HCT116 (cell line): ENCODE measurements around the gene STAG1. TPM values are rescaled to one million over a fixed set of nuclear protein-coding genes. Genes with fewer than 3 reads are reported as not detected.

Source experiments
- ATAC-seq: fragments of 200-7000 bp; cut with Tn5 transposase; 2 replicates; pipeline ENCODE4 v1.9.1; 2020; ENCODE audit warnings: mild to moderate bottlenecking, moderate library complexity
- BruUV-seq: library from RNA; stranded (reverse); fragments of 400-500 nt; replicated peaks from 2 replicates; lab custom pipeline; 2021; lab: Mats Ljungman, UMichigan
- CTCF ChIA-PET: fragments of 300-600 bp; sonication (Branson Sonifier 250); formaldehyde crosslinking; loops from one replicate; lab custom pipeline; 2021; ENCODE audit warnings: antibody characterized with exemption; lab: Charles Lee
- POLR2A ChIA-PET: fragments of 300-600, 350-600 bp; sonication (Branson Sonifier 250); formaldehyde crosslinking; loops from one replicate; lab custom pipeline; 2021; ENCODE audit warnings: antibody characterized with exemption; lab: Charles Lee
- RAD21 ChIA-PET, 2 experiments: fragments of 300-600 bp; sonication (Branson Sonifier 250); formaldehyde crosslinking; loops; one replicate each; lab custom pipeline; 2023; ENCODE audit warnings: low total read pairs in 2 of 2; ENCODE audit not compliant: uncharacterized antibody in 2 of 2, unreplicated experiment in 2 of 2, low non-redundant PET in 1 of 2; lab: Charles Lee
- DNase-seq: peaks from one replicate; pipeline ENCODE4 v3.0.0-alpha.2; 2010; ENCODE audit warnings: low read depth, low spot score
- H2AFZ ChIP-seq: fragments of 200-600 bp; shearing (Covaris generic), sonication (generic); 2 replicates; pipeline ENCODE4 v1.6.1; 2017; ENCODE audit warnings: low read depth, mixed run types, mixed read lengths, antibody characterized with exemption, low read length; ENCODE audit not compliant: poor library complexity, severe bottlenecking
- H3K27ac ChIP-seq: 2 replicates; pipeline ENCODE4 v1.5.1; 2012; ENCODE audit warnings: low read depth, low read length
- H3K27me3 ChIP-seq: fragments of 200-600 bp; sonication (generic); 2 replicates; pipeline ENCODE4 v1.6.1; 2016; ENCODE audit warnings: mixed run types, low read length, mixed read lengths; ENCODE audit not compliant: insufficient read depth
- H3K36me3 ChIP-seq, 2 experiments: fragments of 200-500 bp in 1 of 2; fragments of 200-600 bp in 1 of 2; sonication (Bioruptor generic) in 1 of 2; sonication (generic) in 1 of 2; 2 replicates each; pipeline versions ENCODE4 v1.5.1 to v1.6.1; 2014 to 2016; ENCODE audit warnings: low read length in 2 of 2, inconsistent platforms in 1 of 2, mixed read lengths in 1 of 2, mixed run types in 1 of 2; ENCODE audit not compliant: insufficient read depth in 2 of 2, control insufficient read depth in 1 of 2
- H3K4me1 ChIP-seq, 2 experiments: fragments of 200-600 bp in 1 of 2; sonication (generic) in 1 of 2; 2 replicates each; pipeline versions ENCODE4 v1.5.1 to v1.6.1; 2012 to 2017; ENCODE audit warnings: low read length in 2 of 2, inconsistent platforms in 1 of 2, mild to moderate bottlenecking in 1 of 2, mixed read lengths in 1 of 2, mixed run types in 1 of 2, moderate library complexity in 1 of 2; ENCODE audit not compliant: insufficient read depth in 2 of 2, control insufficient read depth in 1 of 2
- H3K4me2 ChIP-seq: fragments of 200-600 bp; sonication (generic); 2 replicates; pipeline ENCODE4 v1.6.1; 2017; ENCODE audit warnings: mixed run types, low read length, mixed read lengths
- H3K4me3 ChIP-seq, 2 experiments: fragments of 200-600 bp in 1 of 2; sonication (generic) in 1 of 2; replicated peaks in 1 of 2; 2 replicates each; pipeline ENCODE4 v1.5.1; 2011 to 2016; ENCODE audit warnings: low read length in 2 of 2, control low read depth in 1 of 2, low read depth in 1 of 2, mild to moderate bottlenecking in 1 of 2, mixed read lengths in 1 of 2, mixed run types in 1 of 2
- H3K79me2 ChIP-seq: fragments of 200-600 bp; sonication (generic); 2 replicates; pipeline ENCODE4 v1.6.1; 2017; ENCODE audit warnings: mild to moderate bottlenecking, mixed run types, low read length, moderate library complexity, mixed read lengths; ENCODE audit not compliant: insufficient read depth
- H3K9ac ChIP-seq: fragments of 200-600 bp; sonication (generic); 2 replicates; pipeline ENCODE4 v1.6.1; 2016; ENCODE audit warnings: low read length, mixed read lengths
- H3K9me2 ChIP-seq: fragments of 200-600 bp; sonication (generic), shearing (Covaris generic); 2 replicates; pipeline ENCODE4 v1.6.1; 2017; ENCODE audit warnings: mixed run types, mild to moderate bottlenecking, moderate library complexity; ENCODE audit not compliant: insufficient read depth
- H3K9me3 ChIP-seq, 2 experiments: fragments of 200-500 bp in 1 of 2; fragments of 200-600 bp in 1 of 2; sonication (Bioruptor generic) in 1 of 2; sonication (generic) in 1 of 2; 2 replicates each; pipeline ENCODE4 v1.6.1; 2014 to 2017; ENCODE audit warnings: low read length in 2 of 2, mixed read lengths in 2 of 2, inconsistent platforms in 1 of 2, low read depth in 1 of 2, mild to moderate bottlenecking in 1 of 2, mixed run types in 1 of 2, moderate library complexity in 1 of 2; ENCODE audit not compliant: control insufficient read depth in 1 of 2, insufficient read depth in 1 of 2
- H4K20me1 ChIP-seq: fragments of 200-600 bp; sonication (generic), shearing (Covaris generic); 2 replicates; pipeline ENCODE4 v1.6.1; 2017; ENCODE audit warnings: mixed run types, mild to moderate bottlenecking, moderate library complexity; ENCODE audit not compliant: insufficient read depth
- JUND ChIP-seq: IDR thresholded peaks from 2 replicates; pipeline ENCODE4 v1.6.1; 2012
- RAD21 ChIP-seq: IDR thresholded peaks from 2 replicates; pipeline ENCODE4 v1.6.1; 2012; ENCODE audit warnings: low read depth, mild to moderate bottlenecking
- SRF ChIP-seq: IDR thresholded peaks from 2 replicates; pipeline ENCODE4 v1.6.1; 2012; ENCODE audit warnings: low read depth
- YY1 ChIP-seq: IDR thresholded peaks from 2 replicates; pipeline ENCODE4 v1.6.1; 2011; ENCODE audit warnings: low read length, low read depth, moderate library complexity, mild to moderate bottlenecking; ENCODE audit not compliant: insufficient replicate concordance; ENCODE audit errors: extremely low read depth
- intact Hi-C: fragments of 100-400 bp; cut with micrococcal nuclease; formaldehyde crosslinking; loops from 2 replicates; pipeline ENCODE4 v1.10.0; 2022
- total RNA-seq: library from RNA; stranded (reverse); gene quantifications from one replicate; pipeline ENCODE4 v1.2.1, GENCODE V29; 2021; ENCODE audit not compliant: unreplicated experiment
- TF ChIP-seq, protein P1 (sequence below), 3 experiments: fragments of 200-600 bp in 1 of 3; sonication (generic) in 1 of 3; IDR thresholded peaks in 2 of 3; conservative IDR thresholded peaks in 1 of 3; 2 replicates each; pipeline ENCODE4 v1.5.1; 2012 to 2017; ENCODE audit warnings: low read depth in 2 of 3, low read length in 2 of 3, antibody characterized with exemption in 1 of 3, borderline replicate concordance in 1 of 3, control low read depth in 1 of 3, mild to moderate bottlenecking in 1 of 3, mixed read lengths in 1 of 3, mixed run types in 1 of 3, moderate library complexity in 1 of 3; ENCODE audit not compliant: insufficient read depth in 1 of 3

The STAG1 gene
- total RNA-seq, 1 experiment from 2014 or later = 29.4 TPM

DNA sequence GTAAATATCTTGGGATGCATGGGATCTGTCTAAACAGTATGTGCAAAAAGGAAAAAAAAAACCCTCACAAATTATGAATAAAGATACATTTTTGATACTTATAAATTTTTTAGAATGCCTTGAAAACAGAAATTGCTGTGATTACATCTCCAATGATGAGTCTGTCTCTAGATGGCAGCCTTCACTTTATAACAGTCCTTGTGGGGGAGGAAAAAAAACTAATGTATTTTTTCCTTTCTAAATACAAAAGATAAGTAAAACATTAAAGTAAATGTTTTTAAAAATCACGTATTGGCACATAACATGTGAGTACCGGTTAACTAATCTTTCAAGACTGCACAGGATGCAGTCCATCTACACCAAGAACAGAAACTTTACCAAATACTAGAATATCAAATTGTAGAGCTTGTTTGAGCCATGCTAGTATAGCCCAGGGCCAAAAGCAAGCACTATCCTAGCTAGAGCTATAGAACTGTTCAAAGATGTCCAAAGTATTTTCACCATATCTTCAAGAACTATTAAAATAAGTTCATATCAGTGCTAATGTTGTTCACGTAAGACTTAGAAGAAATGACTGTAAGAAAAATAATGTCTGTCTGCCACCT is 206.4 kb downstream of the STAG1 start:
- CTCF ChIA-PET = interaction anchor here (1.0 to 2.8 kb wide), 4 partner anchors 9 to 468 kb away, joined by 3 to 31 read pairs (median 10); partner anchors contain the start of gene STAG1
- no peaks in the 10 kb centered on the region for H3K27me3 ChIP-seq
- TF ChIP-seq RAD21 = peak; percentile 68
- TF ChIP-seq JUND = no peak
- TF ChIP-seq YY1 = no peak
- TF ChIP-seq, protein P1, sequence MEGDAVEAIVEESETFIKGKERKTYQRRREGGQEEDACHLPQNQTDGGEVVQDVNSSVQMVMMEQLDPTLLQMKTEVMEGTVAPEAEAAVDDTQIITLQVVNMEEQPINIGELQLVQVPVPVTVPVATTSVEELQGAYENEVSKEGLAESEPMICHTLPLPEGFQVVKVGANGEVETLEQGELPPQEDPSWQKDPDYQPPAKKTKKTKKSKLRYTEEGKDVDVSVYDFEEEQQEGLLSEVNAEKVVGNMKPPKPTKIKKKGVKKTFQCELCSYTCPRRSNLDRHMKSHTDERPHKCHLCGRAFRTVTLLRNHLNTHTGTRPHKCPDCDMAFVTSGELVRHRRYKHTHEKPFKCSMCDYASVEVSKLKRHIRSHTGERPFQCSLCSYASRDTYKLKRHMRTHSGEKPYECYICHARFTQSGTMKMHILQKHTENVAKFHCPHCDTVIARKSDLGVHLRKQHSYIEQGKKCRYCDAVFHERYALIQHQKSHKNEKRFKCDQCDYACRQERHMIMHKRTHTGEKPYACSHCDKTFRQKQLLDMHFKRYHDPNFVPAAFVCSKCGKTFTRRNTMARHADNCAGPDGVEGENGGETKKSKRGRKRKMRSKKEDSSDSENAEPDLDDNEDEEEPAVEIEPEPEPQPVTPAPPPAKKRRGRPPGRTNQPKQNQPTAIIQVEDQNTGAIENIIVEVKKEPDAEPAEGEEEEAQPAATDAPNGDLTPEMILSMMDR (IDR thresholded peaks at IDR 0.05 in 2 of 3, conservative IDR thresholded peaks at IDR 0.05 in 1 of 3; ENCODE audit: borderline replicate concordance in 1 of 3, insufficient read depth in 1 of 3, low read depth in 2 of 3, low read length in 2 of 3) = peak in 2 of 3 experiments; percentile 11 to 87; a peak in 3 of 6 replicates
- no peak for TF ChIP-seq SRF
- TF ChIP-seq, all 23 proteins: peak for 2
- ChIA-PET RAD21 (interaction anchor here (1.4 to 1.5 kb wide), 2 partner anchors 206 to 207 kb away, joined by 3 to 10 read pairs; partner anchors contain the start of gene STAG1 (in 2 of the 2)), POLR2A (interaction anchor here (1.3 kb wide), 1 partner anchor 206 kb away, joined by 4 read pairs; the partner anchor contains the start of gene STAG1)
- no peaks in the 10 kb centered on the region for H3K79me2 ChIP-seq
- no peaks in the 10 kb centered on the region for H3K36me3 ChIP-seq
- H3K9ac ChIP-seq = no peak overlapping the region
- H2AFZ ChIP-seq = no peak overlapping the region
- H3K4me1 ChIP-seq = peaks cover 0 to 7% of the 10 kb centered on the region in 2 experiments; a peak in 1 of 4 replicates
- H4K20me1 ChIP-seq = no peaks in the 10 kb centered on the region
- no peaks in the 10 kb centered on the region for H3K9me2 ChIP-seq
- DNase-seq = no peak
- BruUV-seq = no TSS peak
- ATAC-seq = no peak
- intact Hi-C loops = loop anchor here (2.0 to 5.0 kb wide), 2 partner anchors 207 to 467 kb away; partner anchors contain the start of gene STAG1
- no peak overlapping the region for H3K27ac ChIP-seq
- no peaks in the 10 kb centered on the region for H3K9me3 ChIP-seq
- H3K4me2 ChIP-seq = no peak overlapping the region
- H3K4me3 ChIP-seq = no peak overlapping the region

DNA sequence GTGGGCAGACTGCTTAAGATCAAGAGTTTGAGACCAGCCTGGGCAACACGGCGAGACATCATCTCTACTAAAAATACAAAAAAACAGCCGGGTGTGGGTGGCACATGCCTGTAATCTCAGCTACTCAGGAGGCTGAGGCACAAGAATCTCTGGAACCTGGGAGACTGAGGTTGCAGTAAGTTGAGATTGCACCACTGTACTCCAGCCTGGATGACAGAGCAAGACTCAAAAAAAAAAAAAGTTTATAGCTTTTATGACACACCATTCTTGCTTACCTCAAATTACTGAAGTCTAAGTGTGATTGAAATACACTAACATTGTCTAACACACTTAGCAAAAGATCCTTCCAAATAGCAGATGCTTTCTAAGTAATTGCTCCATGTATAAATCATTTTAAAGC is 207.6 kb downstream of the STAG1 start:
- TF ChIP-seq SRF = no peak
- TF ChIP-seq, all 23 proteins: peak for 0
- Histone ChIP-seq H3K27ac (no peak overlapping the region), H3K9me3 (no peaks in the 10 kb centered on the region), H3K79me2 (no peaks in the 10 kb centered on the region), H3K4me3 (no peak overlapping the region), H3K9ac (no peak overlapping the region), H3K27me3 (no peaks in the 10 kb centered on the region), H3K4me1 (peaks cover 0 to 7% of the 10 kb centered on the region in 2 experiments; a peak in 1 of 4 replicates), H3K36me3 (no peaks in the 10 kb centered on the region), H3K9me2 (no peaks in the 10 kb centered on the region), H2AFZ (no peak overlapping the region), H3K4me2 (no peak overlapping the region), H4K20me1 (no peaks in the 10 kb centered on the region)
- ChIA-PET POLR2A (no interaction called here), CTCF (interaction anchor here (1.2 to 2.8 kb wide), 2 partner anchors 208 to 469 kb away, joined by 5 to 17 read pairs; partner anchors contain the start of gene STAG1), RAD21 (no interaction called here)
- DNase-seq = no peak
- ATAC-seq = no peak
- intact Hi-C loops = no loop called here
- no TSS peak for BruUV-seq
